ENCODE data around the gene MFNG.

DNA sequence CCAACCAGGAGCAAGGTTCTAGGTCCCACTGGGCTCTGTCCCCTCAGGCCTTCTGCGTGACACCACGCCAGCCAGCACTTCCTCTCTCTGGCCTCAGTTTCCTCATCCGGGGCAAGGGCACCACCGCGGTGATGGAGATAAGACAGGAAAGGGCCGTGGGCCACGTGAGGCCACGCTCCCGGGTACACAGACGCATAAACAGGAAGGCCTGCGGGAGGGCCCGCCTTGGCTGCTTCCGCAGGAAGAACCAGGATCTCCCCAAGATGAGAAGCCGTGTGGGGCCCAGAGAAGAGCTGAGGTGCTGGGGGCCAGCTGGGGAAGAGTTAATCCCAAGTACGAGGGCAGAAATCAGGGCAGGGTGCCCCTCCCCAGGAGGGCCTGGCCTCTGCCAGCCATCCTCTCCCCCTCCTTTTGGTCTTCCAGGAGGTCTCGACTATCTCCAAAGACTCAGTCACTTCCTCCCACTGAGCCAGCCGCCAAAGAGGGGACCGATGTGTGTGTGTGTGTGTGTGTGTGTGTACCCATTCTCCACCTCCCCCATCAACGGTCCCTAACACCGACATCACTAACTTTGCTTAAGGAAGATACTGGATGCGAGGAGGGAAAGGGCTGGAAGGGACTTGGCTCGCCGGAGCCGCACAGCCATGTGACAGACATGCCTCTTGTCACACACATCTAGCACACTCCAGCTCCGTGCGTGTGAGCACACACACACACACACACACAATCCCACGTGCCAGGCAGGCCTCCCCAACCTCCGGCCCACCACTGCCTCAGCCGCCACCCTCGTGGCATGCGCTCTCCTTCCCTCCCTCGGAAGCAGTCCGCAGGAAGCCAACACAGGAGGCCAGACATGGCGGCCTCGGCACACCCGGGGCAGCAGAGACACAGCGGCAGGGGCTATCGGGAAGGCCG lies 1.4 kb downstream of the MFNG start:
- TF ChIP-seq, protein P1, sequence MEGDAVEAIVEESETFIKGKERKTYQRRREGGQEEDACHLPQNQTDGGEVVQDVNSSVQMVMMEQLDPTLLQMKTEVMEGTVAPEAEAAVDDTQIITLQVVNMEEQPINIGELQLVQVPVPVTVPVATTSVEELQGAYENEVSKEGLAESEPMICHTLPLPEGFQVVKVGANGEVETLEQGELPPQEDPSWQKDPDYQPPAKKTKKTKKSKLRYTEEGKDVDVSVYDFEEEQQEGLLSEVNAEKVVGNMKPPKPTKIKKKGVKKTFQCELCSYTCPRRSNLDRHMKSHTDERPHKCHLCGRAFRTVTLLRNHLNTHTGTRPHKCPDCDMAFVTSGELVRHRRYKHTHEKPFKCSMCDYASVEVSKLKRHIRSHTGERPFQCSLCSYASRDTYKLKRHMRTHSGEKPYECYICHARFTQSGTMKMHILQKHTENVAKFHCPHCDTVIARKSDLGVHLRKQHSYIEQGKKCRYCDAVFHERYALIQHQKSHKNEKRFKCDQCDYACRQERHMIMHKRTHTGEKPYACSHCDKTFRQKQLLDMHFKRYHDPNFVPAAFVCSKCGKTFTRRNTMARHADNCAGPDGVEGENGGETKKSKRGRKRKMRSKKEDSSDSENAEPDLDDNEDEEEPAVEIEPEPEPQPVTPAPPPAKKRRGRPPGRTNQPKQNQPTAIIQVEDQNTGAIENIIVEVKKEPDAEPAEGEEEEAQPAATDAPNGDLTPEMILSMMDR (IDR thresholded peaks at IDR 0.05; ENCODE audit: poor library complexity), result no peak
- TF ChIP-seq EZH2 (IDR thresholded peaks at IDR 0.05; ENCODE audit: borderline replicate concordance), result no peak

Measured in hepatocyte (in vitro differentiated cells).